ENCODE results near the gene BCL11A.

- TF ChIP-seq CTCF (IDR thresholded peaks at IDR 0.05; ENCODE audit: low read depth, low read length, poor library complexity, severe bottlenecking) = no peak
- no peak for TF ChIP-seq EZH2phosphoT487 (IDR thresholded peaks at IDR 0.05; ENCODE audit: borderline replicate concordance, low read length)
These were observed 83.1 kb downstream of the BCL11A start for GRCh38 chr2:60470340-60470739.

Measured in DOHH2 (cell line).